ENCODE results near the gene SH3BP5L. TPM values are rescaled to one million over a fixed set of nuclear protein-coding genes. Genes with fewer than 3 reads are reported as not detected.
A peak's percentile ranks its signal among the peaks of the same experiment; 100 is the strongest.

The SH3BP5L gene
- total and polyA plus RNA-seq, 2 of the 13 experiments (the other 11 are each of a cell fraction or from before 2014, with no cell fraction given): 10.3 to 14.9 TPM

- 0 out of 2 replicates have a peak, but pooled peaks have one; percentile 8 for TF ChIP-seq ZNF503 (CRISPR knock-in tag; IDR thresholded peaks at IDR 0.05)
- no peak for TF ChIP-seq DPF2 (CRISPR knock-in tag; IDR thresholded peaks at IDR 0.05; ENCODE audit: borderline replicate concordance, low read depth)
- no peak for TF ChIP-seq NFATC3 (CRISPR knock-in tag; IDR thresholded peaks at IDR 0.05)
- no peak for TF ChIP-seq TRAFD1 (CRISPR knock-in tag; IDR thresholded peaks at IDR 0.05; ENCODE audit: borderline replicate concordance)
- TF ChIP-seq GMEB1 (CRISPR knock-in tag; IDR thresholded peaks at IDR 0.05; ENCODE audit: borderline replicate concordance): no peak
- no peak for TF ChIP-seq ZNF7 (CRISPR knock-in tag; IDR thresholded peaks at IDR 0.05)
- TF ChIP-seq SIX4 (CRISPR knock-in tag; IDR thresholded peaks at IDR 0.05): no peak
- no peak for TF ChIP-seq BCL3 (CRISPR knock-in tag; IDR thresholded peaks at IDR 0.05)
- TF ChIP-seq MXI1 (IDR thresholded peaks at IDR 0.05; ENCODE audit: borderline replicate concordance, low read depth, low read length): no peak
- TF ChIP-seq YEATS2 (CRISPR knock-in tag; IDR thresholded peaks at IDR 0.05; ENCODE audit: borderline replicate concordance): 0 out of 2 replicates have a peak, but pooled peaks have one; percentile 5
- TF ChIP-seq SRSF4 (IDR thresholded peaks at IDR 0.05; ENCODE audit: low read depth, low read length, poor library complexity, severe bottlenecking): no peak
- TF ChIP-seq ZNF275 (CRISPR knock-in tag; IDR thresholded peaks at IDR 0.05; ENCODE audit: borderline replicate concordance): no peak
- TF ChIP-seq ZNF432 (CRISPR knock-in tag; IDR thresholded peaks at IDR 0.05; ENCODE audit: borderline replicate concordance): no peak
- no peak for TF ChIP-seq AGO1 (IDR thresholded peaks at IDR 0.05; ENCODE audit: low read depth, low read length, poor library complexity, severe bottlenecking)
- TF ChIP-seq KLF9 (CRISPR knock-in tag; IDR thresholded peaks at IDR 0.05; ENCODE audit: low read depth): no peak; the same call in 1 of the 2 replicates
- TF ChIP-seq ZNF670 (CRISPR knock-in tag; IDR thresholded peaks at IDR 0.05; ENCODE audit: borderline replicate concordance): 0 out of 2 replicates have a peak, but pooled peaks have one; percentile 20
- 0 out of 2 replicates have a peak, but pooled peaks have one; percentile 34 for TF ChIP-seq RXRB (CRISPR knock-in tag; IDR thresholded peaks at IDR 0.05; ENCODE audit: borderline replicate concordance)
- TF ChIP-seq PRMT3 (CRISPR knock-in tag; IDR thresholded peaks at IDR 0.05; ENCODE audit: borderline replicate concordance, low read depth): 0 out of 2 replicates have a peak, but pooled peaks have one; percentile 40
- no peak for TF ChIP-seq ZBTB14 (CRISPR knock-in tag; IDR thresholded peaks at IDR 0.05)
Measured at GRCh38 chr1:248872752-248873408, 47.2 kb upstream of the SH3BP5L start (continued).
